B cell (primary cell): ENCODE data around the gene SOD3.

Experiments used
- CTCF ChIP-seq: fragments of 200-600 bp; IDR thresholded peaks from one replicate; pipeline ENCODE4 v1.8.0; 2022; ENCODE audit warnings: antibody characterized with exemption, mild to moderate bottlenecking
- EZH2 ChIP-seq: IDR thresholded peaks from 2 replicates; pipeline ENCODE4 v1.6.1; 2012; ENCODE audit warnings: borderline replicate concordance, low read depth, mild to moderate bottlenecking, moderate library complexity, low read length; ENCODE audit not compliant: insufficient read depth, poor library complexity, severe bottlenecking

GRCh38 chr4:24809815-24810405 is 14.5 kb downstream of the SOD3 start:
- TF ChIP-seq CTCF = no peak
- TF ChIP-seq EZH2 = no peak
